Epithelial cell of proximal tubule (primary cell): Measurements from ENCODE around the gene RAPGEF3. TPM values are rescaled to one million over a fixed set of nuclear protein-coding genes. Genes with fewer than 3 reads are reported as not detected.
A peak's percentile ranks its signal among the peaks of the same experiment; 100 is the strongest.

Experiments
- DNase-seq: peaks from one replicate; pipeline ENCODE4 v3.0.0-alpha.2; 2011; ENCODE audit warnings: low read depth
- H3K4me3 ChIP-seq: 2 replicates; pipeline ENCODE4 v1.5.1; 2011; ENCODE audit warnings: low read depth, mild to moderate bottlenecking, low read length
- CTCF ChIP-seq: conservative IDR thresholded peaks from 2 replicates; pipeline ENCODE4 v1.5.1; 2012; ENCODE audit warnings: low read depth, mild to moderate bottlenecking, low read length
- total RNA-seq: library from RNA; depleted of rRNA; stranded (reverse); fragments of >200 nt; gene quantifications from 2 replicates; pipeline ENCODE4 v1.2.3, GENCODE V29; 2015

Gene RAPGEF3
- total RNA-seq, 1 donor from 2014 or later: 102 TPM

GRCh38 chr12:47698631-47699030, 60.0 kb downstream of the RAPGEF3 start:
- H3K4me3 ChIP-seq: no peak overlapping the region
- DNase-seq: no peak
- no peak for TF ChIP-seq CTCF

- DNase-seq: no peak
- H3K4me3 ChIP-seq: no peak overlapping the region
- no peak for TF ChIP-seq CTCF
Measured at GRCh38 chr12:47698055-47698454, 60.6 kb downstream of the RAPGEF3 start.

DNA sequence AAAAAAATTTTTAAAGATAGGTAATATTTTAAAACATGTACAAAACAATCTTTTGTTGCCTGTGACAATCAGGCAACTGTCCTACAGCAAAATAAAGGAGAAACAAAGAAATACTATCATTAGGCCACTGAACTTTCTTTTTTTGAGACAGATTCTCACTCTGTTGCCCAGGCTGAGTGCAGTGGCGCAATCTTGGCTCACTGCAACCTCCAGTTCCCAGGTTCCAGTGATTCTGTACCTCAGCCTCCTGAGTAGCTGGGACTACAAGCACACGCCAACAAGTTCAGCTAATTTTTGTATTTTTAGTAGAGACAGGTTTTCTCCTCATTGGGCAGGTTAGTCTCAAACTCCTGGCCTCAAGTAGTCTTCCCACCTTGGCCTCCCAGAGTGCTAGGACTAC, 69.5 kb downstream of the RAPGEF3 start:
- no peak for TF ChIP-seq CTCF
- DNase-seq: no peak
- H3K4me3 ChIP-seq: no peak overlapping the region

- no peak for TF ChIP-seq CTCF
- no peak for DNase-seq
- no peak overlapping the region for H3K4me3 ChIP-seq
Measured at GRCh38 chr12:47687636-47688035, 71.0 kb downstream of the RAPGEF3 start.

DNA sequence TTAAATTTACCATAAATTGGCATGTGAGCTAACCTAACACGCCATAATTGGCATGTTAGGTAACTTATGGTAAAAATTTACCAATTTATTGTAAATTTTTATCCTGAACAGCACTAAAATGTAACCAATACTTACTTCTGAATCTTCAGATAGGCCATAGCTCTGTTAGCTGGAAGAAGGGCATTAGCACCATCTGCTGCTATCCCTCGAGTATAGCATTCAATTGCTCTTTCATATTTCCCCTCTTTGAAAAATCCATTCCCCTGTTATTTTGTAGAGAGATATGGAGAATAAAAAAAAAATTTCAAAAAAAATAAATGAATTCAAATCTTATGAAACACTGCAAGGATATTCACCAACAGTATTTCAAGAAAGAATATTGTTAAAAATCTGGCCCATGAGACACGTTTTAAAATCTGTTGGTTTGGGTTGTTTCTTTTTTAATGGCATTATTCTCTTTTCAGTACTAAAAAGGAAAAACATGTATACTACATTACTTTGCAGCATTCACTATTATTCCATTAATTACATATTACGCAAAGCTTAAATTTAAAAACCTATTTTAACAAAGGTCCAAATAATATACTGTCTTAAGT, 71.9 kb downstream of the RAPGEF3 start:
- no peak overlapping the region for H3K4me3 ChIP-seq
- DNase-seq: peak; percentile 12
- peak; percentile 80 for TF ChIP-seq CTCF

Other genes with a start within 250 kb of the RAPGEF3 start
- 19.2 and 23.1 TPM in 2 replicates for gene RPAP3, start 52.9 kb downstream of the RAPGEF3 start, total RNA-seq
- gene ENDOU, start 33.4 kb downstream of the RAPGEF3 start, total RNA-seq: not detected in 2 replicates
- gene SLC48A1, start 14.4 kb upstream of the RAPGEF3 start, total RNA-seq: 10.4 and 51.8 TPM in 2 replicates
- gene HDAC7, start 61.0 kb upstream of the RAPGEF3 start, total RNA-seq: 70.2 and 84.4 TPM in 2 replicates
- 4.7 and 6.7 TPM in 2 replicates for gene VDR, start 146.1 kb upstream of the RAPGEF3 start, total RNA-seq
- gene TMEM106C, start 204.7 kb upstream of the RAPGEF3 start, total RNA-seq: 159 and 164 TPM in 2 replicates
- 0.69 and 3.2 TPM in 2 replicates for gene COL2A1, start 245.6 kb upstream of the RAPGEF3 start, total RNA-seq